ENCODE data around the gene CCDC80.

Gene CCDC80, protein sequence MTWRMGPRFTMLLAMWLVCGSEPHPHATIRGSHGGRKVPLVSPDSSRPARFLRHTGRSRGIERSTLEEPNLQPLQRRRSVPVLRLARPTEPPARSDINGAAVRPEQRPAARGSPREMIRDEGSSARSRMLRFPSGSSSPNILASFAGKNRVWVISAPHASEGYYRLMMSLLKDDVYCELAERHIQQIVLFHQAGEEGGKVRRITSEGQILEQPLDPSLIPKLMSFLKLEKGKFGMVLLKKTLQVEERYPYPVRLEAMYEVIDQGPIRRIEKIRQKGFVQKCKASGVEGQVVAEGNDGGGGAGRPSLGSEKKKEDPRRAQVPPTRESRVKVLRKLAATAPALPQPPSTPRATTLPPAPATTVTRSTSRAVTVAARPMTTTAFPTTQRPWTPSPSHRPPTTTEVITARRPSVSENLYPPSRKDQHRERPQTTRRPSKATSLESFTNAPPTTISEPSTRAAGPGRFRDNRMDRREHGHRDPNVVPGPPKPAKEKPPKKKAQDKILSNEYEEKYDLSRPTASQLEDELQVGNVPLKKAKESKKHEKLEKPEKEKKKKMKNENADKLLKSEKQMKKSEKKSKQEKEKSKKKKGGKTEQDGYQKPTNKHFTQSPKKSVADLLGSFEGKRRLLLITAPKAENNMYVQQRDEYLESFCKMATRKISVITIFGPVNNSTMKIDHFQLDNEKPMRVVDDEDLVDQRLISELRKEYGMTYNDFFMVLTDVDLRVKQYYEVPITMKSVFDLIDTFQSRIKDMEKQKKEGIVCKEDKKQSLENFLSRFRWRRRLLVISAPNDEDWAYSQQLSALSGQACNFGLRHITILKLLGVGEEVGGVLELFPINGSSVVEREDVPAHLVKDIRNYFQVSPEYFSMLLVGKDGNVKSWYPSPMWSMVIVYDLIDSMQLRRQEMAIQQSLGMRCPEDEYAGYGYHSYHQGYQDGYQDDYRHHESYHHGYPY

DNA sequence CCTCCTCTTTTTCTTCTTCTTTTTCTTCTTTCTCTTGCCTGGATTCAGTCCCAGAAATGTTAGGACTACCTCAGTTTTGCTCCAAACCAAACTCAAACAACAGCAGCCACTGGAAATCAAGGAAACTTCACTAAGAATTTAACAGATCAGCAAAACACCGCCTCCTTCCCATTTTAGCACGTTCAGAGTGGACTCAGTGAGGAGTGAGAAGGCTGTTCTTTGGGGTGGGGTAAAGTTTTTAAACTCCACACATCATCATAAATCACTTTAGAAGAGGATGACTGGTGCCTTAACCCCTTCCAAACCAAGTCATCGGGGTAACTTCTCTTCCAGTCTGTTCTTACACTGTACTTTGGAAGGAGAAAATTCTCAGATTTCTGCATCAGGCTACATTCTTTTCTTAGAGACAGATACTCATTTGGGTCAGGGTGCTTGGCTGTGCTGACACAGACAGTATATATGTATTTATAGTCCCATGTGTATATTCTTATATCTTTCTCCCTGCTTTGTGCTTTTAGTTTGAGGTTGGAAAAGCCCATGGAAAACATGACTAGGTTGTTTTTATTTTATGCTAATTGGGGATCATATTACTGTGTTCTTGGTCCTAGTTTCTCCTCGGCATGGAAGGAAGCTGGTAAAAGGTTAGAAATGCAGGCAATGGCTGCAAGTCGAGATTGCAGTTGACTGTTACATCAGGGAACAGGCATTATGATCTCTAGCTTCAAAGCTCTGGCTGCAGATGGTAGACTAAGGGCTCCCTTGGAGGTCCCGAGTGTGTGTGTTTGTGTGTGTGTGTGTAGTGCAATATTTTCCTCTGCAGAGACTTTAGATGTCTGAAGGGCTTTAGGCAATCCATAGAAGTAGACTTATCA lies at the start of gene CCDC80:
CCDC80 (minus strand) TSS at position 214 of the 872 bp plus-strand sequence. CDS start 1,238 bp downstream, outside the sequence.
- peak; percentile 47 for DNase-seq (ENCODE audit: low spot score)

DNA sequence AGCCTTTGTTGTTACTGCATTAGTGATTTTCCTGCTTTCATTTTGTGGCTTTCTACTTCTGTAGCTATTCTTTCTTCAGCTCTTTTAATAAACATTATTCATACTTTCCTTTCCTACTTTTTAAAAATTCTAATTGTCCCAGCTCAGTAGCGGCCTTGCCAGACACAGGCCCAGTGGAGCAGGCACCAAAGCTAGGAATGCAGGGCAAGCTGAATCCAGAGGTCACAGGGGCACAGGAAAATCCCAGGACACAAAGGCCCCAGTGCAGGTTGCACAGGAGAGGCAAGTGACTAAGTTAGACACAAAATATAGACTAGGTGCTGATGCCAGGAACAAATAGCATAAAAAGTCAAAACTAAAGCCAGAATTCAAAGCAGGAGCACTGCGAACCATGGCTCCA lies 49.0 kb upstream of the CCDC80 start:
- no peak for DNase-seq (ENCODE audit: low spot score)

DNA sequence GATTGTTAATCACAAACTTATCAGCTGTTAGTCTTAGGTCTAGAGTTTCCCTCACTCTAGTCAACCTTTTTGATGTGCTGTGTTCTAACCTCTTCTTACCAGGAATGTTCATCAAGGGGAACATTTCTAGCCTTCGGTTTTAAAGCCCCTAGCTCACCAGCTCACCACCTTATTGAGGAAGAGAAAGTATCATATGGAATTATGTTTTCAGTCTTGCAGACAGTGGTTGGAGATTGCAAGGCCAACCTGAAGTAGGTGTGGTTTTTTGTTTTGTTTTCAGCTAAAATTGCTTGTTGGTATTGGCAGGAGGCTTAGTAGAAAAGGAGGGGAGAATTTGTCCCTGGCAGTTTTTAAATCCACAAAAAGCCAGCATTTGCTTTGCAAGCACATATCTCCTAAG lies 48.4 kb upstream of the CCDC80 start:
- DNase-seq (ENCODE audit: low spot score): no peak

DNA sequence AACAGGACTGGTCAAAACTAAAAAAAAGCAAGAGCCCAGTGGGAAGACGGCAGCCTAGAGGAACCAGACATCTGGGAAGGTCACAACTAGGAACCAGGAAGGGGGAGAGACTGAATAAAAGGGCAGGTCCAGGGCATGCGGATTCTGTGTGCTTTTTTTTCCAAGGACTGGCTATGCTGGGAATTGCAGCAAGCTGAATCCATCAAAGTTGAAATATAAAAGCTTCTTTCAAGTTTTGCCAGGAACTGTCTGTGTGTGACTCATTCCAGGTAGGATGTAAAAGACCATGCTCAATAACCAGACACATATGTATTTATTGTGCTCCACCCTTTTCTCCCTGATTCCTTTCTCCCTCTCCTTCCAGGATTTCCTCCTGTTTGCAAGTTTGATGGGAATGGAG lies 47.9 kb upstream of the CCDC80 start:
- no peak for DNase-seq (ENCODE audit: low spot score)

DNA sequence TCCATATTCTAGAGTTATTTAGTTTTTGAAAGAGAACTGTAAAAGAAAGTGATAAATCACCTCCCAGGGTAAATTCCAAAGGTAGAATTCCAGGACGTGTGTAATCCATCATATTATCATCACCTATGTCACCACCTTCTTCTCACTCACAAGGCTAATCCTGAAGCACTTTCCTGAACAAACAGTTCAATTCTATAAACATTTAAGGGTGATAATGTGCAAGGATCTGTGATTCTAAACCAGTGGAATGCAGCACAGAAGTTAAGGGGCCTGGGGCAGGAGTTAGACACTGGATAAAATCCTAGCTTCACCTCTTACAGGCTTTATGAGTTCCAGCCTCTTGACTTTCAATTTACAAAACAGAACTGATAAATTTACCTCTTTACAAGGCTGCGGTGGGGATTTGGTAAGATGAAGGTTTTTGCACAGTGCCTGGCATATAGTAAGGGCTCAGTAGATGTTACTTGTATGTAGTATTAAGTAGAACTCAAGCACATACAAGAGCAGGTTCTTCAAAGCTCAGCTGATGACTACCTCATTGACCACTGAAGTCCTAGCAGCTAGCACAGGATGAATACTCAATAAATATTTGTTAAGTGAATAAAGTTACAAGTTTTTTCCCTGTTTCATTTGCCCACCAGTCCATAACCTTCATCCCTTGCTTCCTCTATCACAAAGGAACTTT lies 47.3 kb upstream of the CCDC80 start:
- DNase-seq (ENCODE audit: low spot score): no peak

DNA sequence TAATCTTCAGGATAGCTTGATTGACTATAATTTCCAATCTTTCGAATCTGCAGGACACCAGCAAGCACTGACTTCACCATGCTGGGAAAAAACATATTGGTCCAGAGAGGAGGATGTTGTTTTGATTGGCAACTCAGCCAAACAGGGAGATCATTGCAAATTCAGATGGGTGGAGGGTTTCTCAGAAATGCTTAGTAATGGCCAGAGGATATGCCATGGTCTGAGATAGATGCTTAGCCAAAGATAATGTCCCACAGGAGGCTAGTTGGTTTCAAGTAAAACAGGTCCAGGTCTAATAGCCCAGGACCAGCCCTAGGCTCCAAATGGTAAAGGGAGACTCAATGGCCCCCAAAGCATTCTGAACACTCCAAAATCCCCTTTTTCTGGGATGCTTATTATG lies 46.7 kb upstream of the CCDC80 start:
- DNase-seq (ENCODE audit: low spot score): no peak

DNA sequence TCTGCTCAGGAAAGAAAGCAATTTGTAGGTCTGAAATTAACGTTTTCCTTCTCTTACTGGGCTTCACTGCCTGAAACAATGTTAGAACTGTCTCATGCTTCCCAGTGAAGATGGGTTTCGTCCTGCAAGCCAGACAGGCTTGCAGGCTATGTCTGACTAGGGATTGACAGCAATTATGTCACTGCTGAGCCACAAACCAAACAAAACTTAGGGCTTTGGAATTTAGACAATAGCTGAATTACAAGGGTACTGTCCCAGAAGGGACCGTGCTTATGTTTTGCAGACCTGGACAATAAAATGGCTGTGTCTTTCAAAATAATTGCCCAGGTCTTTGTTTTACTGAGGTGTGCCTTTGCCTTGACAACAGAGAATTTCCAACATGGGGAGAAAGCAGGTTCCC lies 46.3 kb upstream of the CCDC80 start:
- DNase-seq (ENCODE audit: low spot score): no peak

DNA sequence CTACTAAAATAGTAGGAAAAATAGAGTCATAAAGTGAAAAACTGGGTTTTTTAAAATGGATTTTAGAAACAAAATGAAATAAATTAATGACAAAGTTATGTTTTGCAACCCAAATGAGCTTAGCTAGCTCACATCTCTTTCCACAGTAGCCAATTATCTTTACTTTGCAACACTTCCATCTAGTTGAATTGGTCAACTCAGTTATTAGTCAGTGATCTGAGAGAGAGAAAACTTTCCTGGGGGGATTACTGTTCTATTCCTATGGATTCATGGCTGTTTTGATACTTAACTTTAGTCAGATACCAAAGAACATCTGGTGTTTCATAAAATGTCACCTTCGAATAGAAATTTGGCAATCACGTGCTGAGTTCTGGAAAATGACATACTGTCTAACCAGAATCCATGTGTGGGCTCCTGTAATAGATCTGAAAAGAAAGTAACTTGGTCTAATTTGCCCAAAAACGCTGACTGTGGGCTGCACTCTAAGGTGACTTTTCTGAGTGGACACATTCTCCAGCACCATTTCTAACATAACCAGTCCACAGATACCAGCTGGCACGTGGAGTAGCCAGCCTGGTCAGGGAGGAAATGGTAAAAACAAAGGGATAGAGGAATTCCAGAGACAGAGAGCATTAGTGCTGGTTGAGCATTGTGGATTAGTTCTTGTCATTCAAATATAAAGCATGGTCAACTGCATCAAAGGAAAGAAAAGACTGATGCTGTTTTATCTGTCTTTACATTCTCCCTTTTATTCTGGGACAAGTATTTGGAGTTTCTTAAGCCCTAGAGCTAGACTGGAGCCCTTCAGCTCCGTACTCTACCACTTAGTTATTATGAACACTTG lies 45.2 kb upstream of the CCDC80 start:
- DNase-seq (ENCODE audit: low spot score): no peak

DNA sequence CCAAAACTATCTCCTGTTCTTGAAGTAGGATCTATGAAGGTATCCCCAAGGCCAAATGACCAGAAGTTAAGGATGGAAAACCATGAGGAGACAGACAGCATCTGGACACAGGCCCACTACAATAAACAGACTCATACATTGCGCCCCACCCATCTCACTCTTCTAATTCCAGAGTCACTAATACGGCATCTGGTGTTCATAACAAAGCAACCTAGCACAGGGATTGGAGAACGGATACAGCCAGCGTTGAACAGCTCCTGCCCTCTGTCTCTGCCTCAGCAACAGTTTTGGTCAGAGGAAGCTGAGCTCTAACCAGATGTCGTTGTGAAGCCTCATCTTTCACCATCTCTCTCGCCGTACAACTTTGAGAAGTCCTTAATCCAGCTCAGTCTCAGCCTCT lies 44.5 kb upstream of the CCDC80 start:
- peak; percentile 73 for DNase-seq (ENCODE audit: low spot score)

DNA sequence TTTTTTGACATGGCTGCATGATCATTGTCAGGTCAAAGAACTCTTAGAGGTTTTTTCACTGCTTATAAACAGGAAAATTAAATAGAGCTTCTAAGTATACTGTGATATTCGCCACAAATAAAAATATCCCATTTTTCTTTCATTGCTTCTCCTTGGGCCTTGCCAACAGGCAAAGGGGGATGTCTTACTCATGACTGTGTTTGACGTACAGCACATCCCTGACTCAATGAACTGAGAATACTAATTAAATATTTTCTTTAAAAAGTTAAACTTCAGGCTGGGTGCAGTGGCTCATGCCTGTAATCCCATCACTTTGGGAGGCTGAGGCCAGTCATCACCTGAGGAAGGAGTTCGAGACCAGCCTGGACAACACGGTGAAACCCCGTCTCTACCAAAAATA lies 41.4 kb upstream of the CCDC80 start:
- no peak for DNase-seq (ENCODE audit: low spot score)

DNA sequence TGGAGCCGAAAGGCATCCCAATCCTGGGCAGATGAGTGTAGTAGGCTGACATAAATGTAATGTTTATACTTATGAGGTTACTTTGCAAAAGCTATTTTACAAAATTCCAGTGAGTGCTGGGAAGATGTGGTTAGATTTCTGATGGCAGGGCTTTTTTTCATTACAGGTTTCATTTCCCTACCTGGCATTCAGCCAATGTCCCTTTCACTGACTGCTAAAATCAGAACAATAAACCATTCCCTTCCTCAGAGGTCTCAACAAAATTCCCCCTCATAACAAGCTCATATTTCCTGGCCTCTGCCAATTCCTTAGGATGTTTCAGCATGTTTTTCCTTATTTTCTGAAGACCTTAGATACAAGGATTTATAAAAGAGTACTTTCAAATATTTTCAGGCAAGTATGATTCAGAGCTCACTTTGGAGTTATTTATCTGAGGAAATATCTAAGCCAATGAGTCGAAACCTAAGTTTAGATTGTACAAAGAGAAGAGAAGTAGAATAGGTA lies 40.9 kb upstream of the CCDC80 start:
- peak; percentile 43 for DNase-seq (ENCODE audit: low spot score)

DNA sequence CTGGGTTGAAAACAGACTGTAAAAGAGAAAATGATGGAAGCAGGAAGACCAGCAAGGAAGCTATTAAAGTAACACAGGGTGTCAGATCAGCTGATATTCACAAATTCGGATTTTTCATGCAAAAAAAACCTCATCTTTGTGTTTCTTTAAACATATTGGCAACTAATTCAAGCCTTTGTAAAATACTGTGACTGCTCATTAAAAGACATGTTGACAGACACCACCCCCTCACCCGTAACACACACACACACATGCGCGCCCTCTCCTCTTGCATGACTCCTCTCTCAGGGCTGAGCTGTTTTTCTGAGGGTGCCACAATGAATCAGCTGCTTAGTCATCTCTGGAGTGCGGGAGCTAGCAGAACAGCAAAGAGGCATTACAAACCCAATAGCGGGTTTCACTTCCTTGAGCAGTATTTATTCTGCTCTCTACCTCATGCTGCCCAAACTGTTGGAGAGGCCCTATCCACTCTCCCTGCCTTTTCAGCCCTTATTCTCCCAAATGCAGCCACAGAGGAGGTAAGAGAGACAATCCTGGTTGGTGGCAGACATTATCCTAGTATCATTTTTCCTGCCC lies 35.8 kb upstream of the CCDC80 start:
- peak; percentile 78 for DNase-seq (ENCODE audit: low spot score)

DNA sequence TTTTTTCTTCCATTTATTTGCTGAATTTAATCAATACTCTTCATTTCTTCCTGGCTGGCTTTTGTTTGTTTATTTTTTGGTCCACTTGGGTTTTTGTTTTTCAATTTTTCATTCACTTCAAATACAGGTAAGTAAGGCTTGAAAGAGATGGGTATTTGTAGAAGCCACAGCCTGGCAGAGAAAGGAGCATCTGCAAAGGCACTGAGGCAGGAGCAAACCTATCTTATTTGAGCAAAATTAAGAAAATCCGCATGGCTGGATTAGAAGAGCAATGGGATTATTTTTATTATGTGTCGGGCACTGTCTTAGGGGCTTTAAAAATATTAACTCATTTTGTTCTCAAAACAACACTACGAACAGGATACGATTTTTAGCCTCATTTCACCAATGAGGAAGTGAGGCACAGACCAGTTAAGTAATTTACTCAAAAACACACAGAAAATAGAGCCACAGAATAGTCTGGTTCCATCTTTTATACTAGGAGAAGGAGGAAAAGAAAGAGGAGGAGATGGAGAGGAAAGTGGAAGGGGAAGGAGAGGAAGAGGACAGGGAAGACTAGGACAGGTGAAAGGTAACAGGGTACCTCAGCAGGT lies 35.1 kb upstream of the CCDC80 start:
- no peak for DNase-seq (ENCODE audit: low spot score)

DNA sequence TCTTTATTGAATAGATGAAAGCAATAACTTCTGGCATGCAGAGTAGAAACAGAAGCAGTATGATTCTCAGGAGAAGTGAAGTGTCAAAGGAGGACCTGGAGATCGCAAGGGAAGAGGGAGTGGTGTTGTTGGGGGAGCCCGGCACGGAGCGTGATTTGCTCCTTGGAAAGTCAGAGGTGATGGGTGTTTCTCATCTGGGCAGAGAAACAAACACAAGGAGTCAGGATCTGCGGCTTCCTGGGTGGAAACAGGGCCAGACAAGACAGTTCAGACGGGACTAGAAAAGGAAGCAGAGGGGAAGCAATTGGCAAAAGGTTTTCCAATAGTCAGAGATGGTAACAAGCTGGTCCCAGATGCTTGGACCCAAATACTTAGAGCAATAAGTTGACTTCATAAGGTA lies 34.4 kb upstream of the CCDC80 start:
- DNase-seq (ENCODE audit: low spot score): no peak

DNA sequence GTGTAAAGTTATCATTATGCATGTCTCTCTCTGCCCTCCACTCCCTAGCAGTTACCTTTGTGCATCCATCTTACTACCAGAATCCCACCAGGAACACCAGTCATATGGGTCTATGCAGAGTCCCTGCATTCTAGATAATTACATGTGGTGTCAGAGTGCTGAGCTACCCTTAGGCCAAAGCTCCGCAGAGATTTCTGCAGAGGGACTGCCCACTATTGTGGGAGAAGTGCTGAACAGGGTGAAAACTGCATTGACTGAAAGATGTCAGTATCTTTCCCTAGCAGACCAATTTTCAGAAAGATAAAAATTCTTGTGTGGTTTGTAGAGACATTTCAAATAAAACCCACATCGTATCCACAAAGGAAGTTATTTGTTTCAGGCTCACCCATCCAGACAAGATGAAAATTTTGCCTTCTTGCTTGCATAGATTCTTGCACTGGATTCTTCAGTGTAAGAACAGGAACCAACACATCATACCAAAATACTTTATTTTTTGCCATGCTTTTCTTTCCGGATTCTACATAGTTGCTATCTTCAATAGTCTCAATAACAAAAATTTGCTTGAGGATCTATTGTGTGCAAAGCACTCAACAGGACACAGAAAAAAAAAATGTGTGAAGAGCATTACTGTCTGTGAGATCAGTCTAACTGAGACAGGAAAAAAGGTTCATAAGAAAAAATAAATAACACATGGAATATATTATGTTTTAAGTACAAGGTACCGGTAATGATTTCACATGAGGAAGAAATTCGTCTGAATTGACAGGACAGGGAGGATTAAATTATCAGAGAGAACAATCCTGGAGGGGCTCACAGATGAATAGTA lies 32.0 kb upstream of the CCDC80 start:
- DNase-seq (ENCODE audit: low spot score): no peak

DNA sequence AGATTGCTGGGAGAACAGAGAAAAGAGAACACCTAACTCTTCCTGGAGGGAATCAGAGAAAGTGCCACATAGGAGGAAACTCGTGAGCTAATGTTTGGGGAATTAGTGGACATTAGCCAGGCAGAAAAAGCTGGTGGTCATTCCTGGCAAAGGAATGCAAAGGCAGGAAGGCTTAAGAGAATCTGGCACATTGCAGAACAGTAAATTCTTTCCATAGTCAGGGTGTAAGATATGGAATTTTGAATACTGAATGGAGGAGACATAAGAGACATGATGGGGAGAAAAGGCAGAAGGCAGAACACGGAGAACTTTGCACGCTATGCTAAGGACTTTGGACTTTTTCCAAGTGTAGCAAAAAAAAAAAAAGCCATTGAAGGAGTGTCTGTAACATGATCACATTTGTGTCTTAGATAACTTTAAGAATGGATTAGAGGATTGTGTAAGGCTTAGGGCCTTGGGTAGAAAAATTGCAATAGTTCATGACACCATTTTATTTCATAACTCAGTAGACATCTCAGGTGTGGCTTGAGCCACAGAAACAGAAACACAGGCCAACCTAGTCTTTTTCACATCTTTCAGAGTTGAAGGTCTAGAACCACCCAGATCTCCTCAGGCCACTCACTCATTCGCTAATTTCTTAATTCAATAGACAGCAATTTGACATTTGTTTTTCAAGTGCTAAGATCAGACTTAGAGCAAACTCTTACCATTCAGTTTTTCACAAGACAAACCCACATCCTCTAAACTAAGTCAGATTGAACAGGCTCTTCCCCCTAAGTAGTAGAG lies 31.2 kb upstream of the CCDC80 start:
- DNase-seq (ENCODE audit: low spot score): peak; percentile 58

DNA sequence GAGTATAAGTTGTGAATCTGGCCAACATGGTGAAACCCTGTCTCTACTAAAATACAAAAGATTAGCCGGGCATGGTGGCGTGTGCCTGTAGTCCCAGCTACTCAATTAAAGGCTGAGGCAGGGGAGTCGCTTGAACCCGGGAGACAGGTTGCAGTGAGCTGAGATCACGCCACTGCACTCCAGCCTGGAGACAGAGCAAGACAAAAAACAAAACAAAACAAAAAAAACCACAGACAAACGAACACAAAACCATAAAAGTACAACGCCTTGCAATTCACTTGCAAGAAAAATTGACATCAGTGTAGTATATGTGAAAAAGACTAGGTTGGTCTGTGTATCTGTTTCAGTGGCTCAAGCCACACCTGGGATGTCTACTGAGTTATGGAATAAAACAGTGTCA lies 29.9 kb upstream of the CCDC80 start:
- DNase-seq (ENCODE audit: low spot score): no peak

DNA sequence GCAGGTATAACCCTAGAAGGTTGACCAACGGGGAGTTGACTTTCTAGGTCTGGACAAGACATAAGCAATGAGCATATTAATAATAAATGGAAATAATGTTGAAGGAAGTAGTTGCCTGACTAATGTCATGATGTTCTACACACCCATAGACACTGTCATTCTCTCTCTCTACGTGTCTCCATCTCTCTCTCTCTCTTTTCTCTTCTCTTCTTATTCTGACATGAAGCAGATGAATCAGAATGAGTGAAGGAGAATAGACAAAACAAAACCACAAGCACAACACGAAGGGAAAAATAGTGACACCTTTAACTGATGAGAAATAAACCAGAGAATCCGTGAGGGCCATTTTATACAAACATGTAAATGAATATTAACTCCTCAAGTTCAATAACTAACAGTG lies 26.7 kb upstream of the CCDC80 start:
- DNase-seq (ENCODE audit: low spot score): no peak
